MCF 10A (cell line): ENCODE data around the gene TMEM87A. TPM values are rescaled to one million over a fixed set of nuclear protein-coding genes. Genes with fewer than 3 reads are reported as not detected.

Experiments used
- BruUV-seq: library from RNA; stranded (reverse); fragments of 400-500 nt; replicated peaks from 2 replicates; lab custom pipeline; 2021; lab: Mats Ljungman, UMichigan
- CTCF ChIA-PET: fragments of 300-600 bp; sonication (Branson Sonifier 250); formaldehyde crosslinking; extraction: SDS; loops from one replicate; lab custom pipeline; 2021; ENCODE audit warnings: antibody characterized with exemption, inconsistent platforms; lab: Yijun Ruan, JAX
- POLR2A ChIA-PET: fragments of 300-600, 350-650 bp; sonication (Branson Sonifier 250); formaldehyde crosslinking; extraction: SDS; loops from one replicate; lab custom pipeline; 2020; ENCODE audit warnings: antibody characterized with exemption, inconsistent platforms; lab: Yijun Ruan, JAX
- DNase-seq: peaks from one replicate; pipeline ENCODE4 v3.0.0-alpha.2; 2018; ENCODE audit not compliant: unreplicated experiment
- H3K27ac Mint-ChIP-seq: one replicate; pipeline ENCODE4 v1.8.0; 2022; ENCODE audit warnings: mild to moderate bottlenecking, low read depth, mixed read lengths; ENCODE audit not compliant: unreplicated experiment
- H3K27me3 Mint-ChIP-seq: one replicate; pipeline ENCODE4 v1.8.0; 2022; ENCODE audit warnings: mixed read lengths; ENCODE audit not compliant: insufficient read depth, unreplicated experiment
- H3K36me3 Mint-ChIP-seq: one replicate; pipeline ENCODE4 v1.8.0; 2022; ENCODE audit warnings: mild to moderate bottlenecking, moderate library complexity, mixed read lengths; ENCODE audit not compliant: insufficient read depth, unreplicated experiment
- H3K4me1 Mint-ChIP-seq: one replicate; pipeline ENCODE4 v1.8.0; 2022; ENCODE audit warnings: mixed read lengths; ENCODE audit not compliant: insufficient read depth, unreplicated experiment
- H3K4me3 Mint-ChIP-seq: one replicate; pipeline ENCODE4 v1.8.0; 2022; ENCODE audit warnings: mild to moderate bottlenecking, moderate library complexity, mixed read lengths; ENCODE audit not compliant: unreplicated experiment
- H3K9me3 Mint-ChIP-seq: one replicate; pipeline ENCODE4 v1.8.0; 2022; ENCODE audit warnings: mixed read lengths; ENCODE audit not compliant: unreplicated experiment
- CTCF ChIP-seq: fragments of 200-600 bp; IDR thresholded peaks from one replicate; pipeline ENCODE4 v1.8.0; 2022; ENCODE audit warnings: antibody characterized with exemption, mild to moderate bottlenecking; ENCODE audit not compliant: unreplicated experiment
- intact Hi-C: fragments of 100-400 bp; cut with micrococcal nuclease; formaldehyde crosslinking; loops from 2 replicates; pipeline ENCODE4 v1.14.1; 2022
- total RNA-seq: library from RNA; stranded (reverse); gene quantifications from 2 replicates; pipeline ENCODE4 v1.2.3, GENCODE V29; 2022

Gene TMEM87A
- total RNA-seq, 1 experiment from 2014 or later = 51.3 TPM

GRCh38 chr15:42182961-42183360, 90.3 kb downstream of the TMEM87A start:
- no peak for TF ChIP-seq CTCF
- CTCF ChIA-PET = interaction anchor here (0.6 to 1.0 kb wide), 2 partner anchors 26 to 196 kb away, joined by 3 to 5 read pairs; no protein-coding TSS in a partner anchor
- no peak for DNase-seq
- H3K4me3 Mint-ChIP-seq = no peak overlapping the region
- H3K27me3 Mint-ChIP-seq = no peaks in the 10 kb centered on the region
- no peak overlapping the region for H3K27ac Mint-ChIP-seq
- POLR2A ChIA-PET = no interaction called here
- no peaks in the 10 kb centered on the region for H3K4me1 Mint-ChIP-seq
- intact Hi-C loops = no loop called here
- no TSS peak for BruUV-seq
- H3K9me3 Mint-ChIP-seq = no peaks in the 10 kb centered on the region
- peaks cover 75% of the 10 kb centered on the region for H3K36me3 Mint-ChIP-seq

GRCh38 chr15:42182328-42182886, 90.8 kb downstream of the TMEM87A start:
- ChIA-PET POLR2A (no interaction called here), CTCF (interaction anchor here (0.6 to 1.0 kb wide), 2 partner anchors 27 to 195 kb away, joined by 3 to 5 read pairs; no protein-coding TSS in a partner anchor)
- Mint-ChIP-seq H3K27me3 (no peaks in the 10 kb centered on the region), H3K4me3 (no peak overlapping the region), H3K27ac (no peak overlapping the region), H3K9me3 (no peaks in the 10 kb centered on the region), H3K4me1 (no peaks in the 10 kb centered on the region), H3K36me3 (peaks cover 75% of the 10 kb centered on the region)
- no peak for TF ChIP-seq CTCF
- no peak for DNase-seq
- BruUV-seq = no TSS peak
- intact Hi-C loops = no loop called here

GRCh38 chr15:42178056-42178455, 95.2 kb downstream of the TMEM87A start:
- peaks cover 78% of the 10 kb centered on the region for H3K36me3 Mint-ChIP-seq
- no peak overlapping the region for H3K4me3 Mint-ChIP-seq
- H3K4me1 Mint-ChIP-seq = no peaks in the 10 kb centered on the region
- no peak for DNase-seq
- intact Hi-C loops = no loop called here
- no peaks in the 10 kb centered on the region for H3K27me3 Mint-ChIP-seq
- TF ChIP-seq CTCF = no peak
- no TSS peak for BruUV-seq
- CTCF ChIA-PET = interaction anchor here (0.7 to 0.8 kb wide), 2 partner anchors 16 to 39 kb away, joined by 3 read pairs; no protein-coding TSS in a partner anchor
- POLR2A ChIA-PET = interaction anchor here (1.4 kb wide), 1 partner anchor 95 kb away, joined by 3 read pairs; the partner anchor contains the start of genes GANC and TMEM87A
- H3K9me3 Mint-ChIP-seq = no peaks in the 10 kb centered on the region
- H3K27ac Mint-ChIP-seq = no peak overlapping the region

GRCh38 chr15:42175671-42176070, 97.6 kb downstream of the TMEM87A start:
- peaks cover 82% of the 10 kb centered on the region for H3K36me3 Mint-ChIP-seq
- ChIA-PET POLR2A (no interaction called here), CTCF (interaction anchor here (0.6 to 0.7 kb wide), 2 partner anchors 27 to 110 kb away, joined by 3 read pairs; no protein-coding TSS in a partner anchor)
- H3K9me3 Mint-ChIP-seq = no peaks in the 10 kb centered on the region
- no TSS peak for BruUV-seq
- TF ChIP-seq CTCF = no peak
- no peak for DNase-seq
- H3K4me1 Mint-ChIP-seq = no peaks in the 10 kb centered on the region
- H3K4me3 Mint-ChIP-seq = no peak overlapping the region
- no peak overlapping the region for H3K27ac Mint-ChIP-seq
- H3K27me3 Mint-ChIP-seq = no peaks in the 10 kb centered on the region
- intact Hi-C loops = no loop called here
